Uterus (tissue), 2 donors: Measurements from ENCODE around the gene FASTKD3.

Experiments used
- POLR2A ChIP-seq, 2 donors: fragments of 450-650 bp; IDR thresholded peaks; one replicate each; pipeline ENCODE4 v1.6.1; 2016; ENCODE audit warnings: antibody characterized with exemption in 2 of 2, mild to moderate bottlenecking in 1 of 2, moderate library complexity in 1 of 2
- TF ChIP-seq, protein P1 (sequence below), 4 experiments: fragments of 200-600 bp in 2 of 4; fragments of 450-650 bp in 2 of 4; sonication (generic) in 2 of 4; IDR thresholded peaks; one replicate each; pipeline ENCODE4 v1.5.1; 2016 to 2019; ENCODE audit warnings: antibody characterized with exemption in 4 of 4, mild to moderate bottlenecking in 2 of 4, moderate library complexity in 1 of 4

DNA sequence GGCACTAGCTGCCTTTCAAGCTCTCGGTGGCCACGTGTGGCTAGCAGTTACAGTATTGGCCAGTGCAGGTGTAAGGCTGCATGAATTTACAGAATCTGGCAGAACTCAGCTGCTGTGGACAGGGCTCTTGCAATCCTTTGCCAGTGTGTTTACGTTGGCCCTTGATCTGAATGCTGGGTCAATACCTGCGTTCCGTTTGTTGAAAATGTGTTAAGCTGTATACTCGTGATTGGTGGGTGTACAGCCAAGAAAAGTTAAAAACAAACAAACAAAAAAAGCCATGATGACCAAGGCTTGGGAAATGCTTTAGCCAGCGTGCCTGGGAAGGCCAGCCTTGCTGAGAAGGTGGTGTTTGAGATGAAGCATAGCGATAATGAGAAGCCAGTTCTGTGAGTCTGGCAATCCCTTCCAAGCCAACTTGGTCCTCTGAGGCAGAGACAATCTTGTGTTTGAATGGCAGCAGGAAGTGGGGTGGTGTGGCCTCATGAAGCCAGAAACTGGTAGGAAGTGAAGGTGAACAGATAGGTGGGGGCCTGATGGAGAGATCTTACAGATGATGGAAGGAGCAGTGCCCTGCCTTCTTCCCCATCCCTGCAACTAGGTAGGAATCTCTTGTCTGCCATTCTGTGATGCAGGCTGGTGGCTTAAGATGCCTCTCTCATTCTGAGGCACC, 17.1 kb downstream of the FASTKD3 start:
- TF ChIP-seq, protein P1, sequence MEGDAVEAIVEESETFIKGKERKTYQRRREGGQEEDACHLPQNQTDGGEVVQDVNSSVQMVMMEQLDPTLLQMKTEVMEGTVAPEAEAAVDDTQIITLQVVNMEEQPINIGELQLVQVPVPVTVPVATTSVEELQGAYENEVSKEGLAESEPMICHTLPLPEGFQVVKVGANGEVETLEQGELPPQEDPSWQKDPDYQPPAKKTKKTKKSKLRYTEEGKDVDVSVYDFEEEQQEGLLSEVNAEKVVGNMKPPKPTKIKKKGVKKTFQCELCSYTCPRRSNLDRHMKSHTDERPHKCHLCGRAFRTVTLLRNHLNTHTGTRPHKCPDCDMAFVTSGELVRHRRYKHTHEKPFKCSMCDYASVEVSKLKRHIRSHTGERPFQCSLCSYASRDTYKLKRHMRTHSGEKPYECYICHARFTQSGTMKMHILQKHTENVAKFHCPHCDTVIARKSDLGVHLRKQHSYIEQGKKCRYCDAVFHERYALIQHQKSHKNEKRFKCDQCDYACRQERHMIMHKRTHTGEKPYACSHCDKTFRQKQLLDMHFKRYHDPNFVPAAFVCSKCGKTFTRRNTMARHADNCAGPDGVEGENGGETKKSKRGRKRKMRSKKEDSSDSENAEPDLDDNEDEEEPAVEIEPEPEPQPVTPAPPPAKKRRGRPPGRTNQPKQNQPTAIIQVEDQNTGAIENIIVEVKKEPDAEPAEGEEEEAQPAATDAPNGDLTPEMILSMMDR (IDR thresholded peaks at IDR 0.05): no peak
- no peak for TF ChIP-seq POLR2A (IDR thresholded peaks at IDR 0.05)
